ENCODE measurements around the gene TPTE2. TPM values are rescaled to one million over a fixed set of nuclear protein-coding genes. Genes with fewer than 3 reads are reported as not detected.
"Not testable (repeated sequence)": the region's sequence is repeated elsewhere in the genome, so short reads cannot be mapped to it uniquely, and the experiment has no call there.

Gene TPTE2
- total RNA-seq (not detected), polyA plus RNA-seq (not detected)

DNA sequence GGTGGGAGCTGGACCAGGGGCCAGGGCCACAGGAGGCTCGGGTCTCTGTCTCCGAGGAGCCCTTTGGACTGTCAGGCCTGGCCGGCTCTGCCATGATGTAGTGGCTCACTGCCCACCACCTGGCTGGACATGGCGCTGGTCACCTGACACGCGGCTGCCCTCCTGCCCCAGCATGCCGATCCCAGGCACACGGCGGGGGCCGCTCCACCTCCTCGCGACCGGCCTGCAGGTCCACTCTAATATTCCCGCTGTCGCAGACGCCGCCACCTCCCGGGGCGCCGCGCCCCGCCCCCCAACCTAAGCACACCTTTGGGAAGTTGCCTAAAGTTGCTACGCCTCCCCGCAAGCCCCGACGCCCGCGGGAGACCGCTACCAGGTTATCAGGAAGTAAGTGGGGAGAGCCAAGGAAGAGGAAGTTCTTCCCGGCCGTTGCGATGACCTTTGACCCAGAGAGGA is at the start of gene TPTE2:
TSS of gene TPTE2 (minus strand) at position 406 of the 456 bp plus-strand sequence. CDS start 58,298 bp downstream, outside the sequence.
- 78% methylated on average over 32 of the region's 32 CpGs for WGBS
- not testable (repeated sequence) for H3K9me3 ChIP-seq (ENCODE audit: control insufficient read depth in 4 of 4, low read length in 3 of 4); H3K27me3 ChIP-seq (ENCODE audit: control insufficient read depth in 4 of 4, insufficient read depth in 4 of 4, low read length in 3 of 4); H3K36me3 ChIP-seq (ENCODE audit: control insufficient read depth in 4 of 4, insufficient read depth in 3 of 4, low read depth in 1 of 4, low read length in 3 of 4); H3K4me3 ChIP-seq (ENCODE audit: low read depth in 1 of 3, low read length in 3 of 3); H3K4me1 ChIP-seq (ENCODE audit: control insufficient read depth in 4 of 4, insufficient read depth in 4 of 4, low read length in 3 of 4); H3K9ac ChIP-seq (ENCODE audit: low read depth in 1 of 2, low read length in 2 of 2); H3K27ac ChIP-seq (ENCODE audit: low read depth in 1 of 2, low read length in 2 of 2); DNase-seq (ENCODE audit: low spot score)

DNA sequence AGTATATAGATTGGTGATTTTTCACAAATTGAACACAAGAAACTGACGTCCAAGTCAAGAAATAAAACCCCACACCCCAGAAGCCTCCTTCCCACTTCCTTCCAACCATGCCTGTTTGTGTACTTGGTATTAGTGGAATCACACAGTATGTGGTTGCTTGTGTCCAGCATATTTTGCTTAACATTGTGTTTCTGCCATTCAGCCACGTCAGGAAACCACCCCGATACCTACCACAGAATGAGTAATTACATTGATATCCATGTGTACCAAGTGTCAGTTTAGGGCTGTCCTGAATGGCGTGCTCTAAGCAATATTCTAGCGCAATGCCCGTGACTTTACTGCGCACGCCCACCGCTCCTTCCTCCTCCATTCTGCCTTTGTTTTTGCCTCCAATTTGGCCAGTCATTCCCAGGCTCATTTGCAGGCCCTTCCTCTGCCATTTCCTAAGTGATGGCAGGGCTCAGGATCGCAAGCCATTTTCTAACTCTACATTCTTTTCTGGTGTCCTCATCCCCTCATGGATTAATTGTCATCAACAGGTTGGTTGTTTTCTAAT is 46.3 kb upstream of the TPTE2 start:
- H3K9me3 ChIP-seq (ENCODE audit: control insufficient read depth in 4 of 4, low read length in 3 of 4) = peaks cover 0 to 13% (median 0%) of the 10 kb centered on the region in 4 donors
- H3K4me1 ChIP-seq (ENCODE audit: control insufficient read depth in 4 of 4, insufficient read depth in 4 of 4, low read length in 3 of 4) = peaks cover 0 to under 1% (median 0%) of the 10 kb centered on the region in 4 donors
- no peak for DNase-seq (ENCODE audit: low spot score)
- TF ChIP-seq, protein P1, sequence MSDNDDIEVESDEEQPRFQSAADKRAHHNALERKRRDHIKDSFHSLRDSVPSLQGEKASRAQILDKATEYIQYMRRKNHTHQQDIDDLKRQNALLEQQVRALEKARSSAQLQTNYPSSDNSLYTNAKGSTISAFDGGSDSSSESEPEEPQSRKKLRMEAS (IDR thresholded peaks at IDR 0.05) = no peak
- TF ChIP-seq NR2F2 (IDR thresholded peaks at IDR 0.05) (no peak), EGR1 (IDR thresholded peaks at IDR 0.05; ENCODE audit: low read depth in 2 of 2) (no peak), HNF4G (IDR thresholded peaks at IDR 0.05) (no peak), FOXA2 (IDR thresholded peaks at IDR 0.05) (no peak), YY1 (IDR thresholded peaks at IDR 0.05) (no peak), RXRA (IDR thresholded peaks at IDR 0.05) (no peak)
- TF ChIP-seq, protein P2, sequence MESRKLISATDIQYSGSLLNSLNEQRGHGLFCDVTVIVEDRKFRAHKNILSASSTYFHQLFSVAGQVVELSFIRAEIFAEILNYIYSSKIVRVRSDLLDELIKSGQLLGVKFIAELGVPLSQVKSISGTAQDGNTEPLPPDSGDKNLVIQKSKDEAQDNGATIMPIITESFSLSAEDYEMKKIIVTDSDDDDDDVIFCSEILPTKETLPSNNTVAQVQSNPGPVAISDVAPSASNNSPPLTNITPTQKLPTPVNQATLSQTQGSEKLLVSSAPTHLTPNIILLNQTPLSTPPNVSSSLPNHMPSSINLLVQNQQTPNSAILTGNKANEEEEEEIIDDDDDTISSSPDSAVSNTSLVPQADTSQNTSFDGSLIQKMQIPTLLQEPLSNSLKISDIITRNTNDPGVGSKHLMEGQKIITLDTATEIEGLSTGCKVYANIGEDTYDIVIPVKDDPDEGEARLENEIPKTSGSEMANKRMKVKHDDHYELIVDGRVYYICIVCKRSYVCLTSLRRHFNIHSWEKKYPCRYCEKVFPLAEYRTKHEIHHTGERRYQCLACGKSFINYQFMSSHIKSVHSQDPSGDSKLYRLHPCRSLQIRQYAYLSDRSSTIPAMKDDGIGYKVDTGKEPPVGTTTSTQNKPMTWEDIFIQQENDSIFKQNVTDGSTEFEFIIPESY (IDR thresholded peaks at IDR 0.05) = no peak
- TF ChIP-seq, protein P3, sequence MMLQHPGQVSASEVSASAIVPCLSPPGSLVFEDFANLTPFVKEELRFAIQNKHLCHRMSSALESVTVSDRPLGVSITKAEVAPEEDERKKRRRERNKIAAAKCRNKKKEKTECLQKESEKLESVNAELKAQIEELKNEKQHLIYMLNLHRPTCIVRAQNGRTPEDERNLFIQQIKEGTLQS (IDR thresholded peaks at IDR 0.05) = no peak
- WGBS = 96% methylated on average over 10 of the region's 10 CpGs
- peaks cover 0 to 4% (median 0%) of the 10 kb centered on the region in 4 donors for H3K27me3 ChIP-seq (ENCODE audit: control insufficient read depth in 4 of 4, insufficient read depth in 4 of 4, low read length in 3 of 4)
- H3K9ac ChIP-seq (ENCODE audit: low read depth in 1 of 2, low read length in 2 of 2) = no peak overlapping the region
- H3K4me3 ChIP-seq (ENCODE audit: low read depth in 1 of 3, low read length in 3 of 3) = no peak overlapping the region
- no peak overlapping the region for H3K27ac ChIP-seq (ENCODE audit: low read depth in 1 of 2, low read length in 2 of 2)
- H3K36me3 ChIP-seq (ENCODE audit: control insufficient read depth in 4 of 4, insufficient read depth in 3 of 4, low read depth in 1 of 4, low read length in 3 of 4) = no peaks in the 10 kb centered on the region

DNA sequence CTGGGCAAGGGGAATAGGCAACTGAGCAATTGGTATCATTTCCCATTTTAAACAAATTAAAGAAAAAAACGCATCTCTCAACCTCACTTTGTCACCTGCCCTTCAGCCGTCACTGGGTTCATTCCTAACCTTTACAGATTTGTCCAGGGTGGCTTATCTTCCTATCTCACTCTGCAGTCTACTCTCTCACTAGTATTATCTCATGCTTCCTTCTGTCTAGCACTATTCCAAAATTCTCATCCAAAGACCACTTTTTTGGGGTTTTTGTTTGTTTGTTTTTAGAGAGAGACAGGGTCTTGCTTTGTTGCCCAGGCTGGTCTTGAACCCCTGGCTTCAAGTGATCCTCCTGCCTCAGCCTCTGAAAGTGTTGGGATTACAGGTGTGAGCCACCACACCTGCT is 45.4 kb upstream of the TPTE2 start:
- no peak for TF ChIP-seq NR2F2 (IDR thresholded peaks at IDR 0.05)
- TF ChIP-seq HNF4A (conservative IDR thresholded peaks at IDR 0.05) = no peak
- TF ChIP-seq FOXA1 (IDR thresholded peaks at IDR 0.05) = no peak
- TF ChIP-seq GABPA (IDR thresholded peaks at IDR 0.05 in 1 of 2, conservative IDR thresholded peaks at IDR 0.05 in 1 of 2) = no peak
- no peak for TF ChIP-seq SP1 (IDR thresholded peaks at IDR 0.05)
- TF ChIP-seq RAD21 (IDR thresholded peaks at IDR 0.05) = no peak
- TF ChIP-seq JUND (IDR thresholded peaks at IDR 0.05) = no peak
- TF ChIP-seq, protein P1 (IDR thresholded peaks at IDR 0.05) = no peak
- no peak for TF ChIP-seq RXRA (IDR thresholded peaks at IDR 0.05)
- TF ChIP-seq, protein P3 (IDR thresholded peaks at IDR 0.05) = no peak
- no peak for TF ChIP-seq YY1 (IDR thresholded peaks at IDR 0.05)
- TF ChIP-seq, protein P4, sequence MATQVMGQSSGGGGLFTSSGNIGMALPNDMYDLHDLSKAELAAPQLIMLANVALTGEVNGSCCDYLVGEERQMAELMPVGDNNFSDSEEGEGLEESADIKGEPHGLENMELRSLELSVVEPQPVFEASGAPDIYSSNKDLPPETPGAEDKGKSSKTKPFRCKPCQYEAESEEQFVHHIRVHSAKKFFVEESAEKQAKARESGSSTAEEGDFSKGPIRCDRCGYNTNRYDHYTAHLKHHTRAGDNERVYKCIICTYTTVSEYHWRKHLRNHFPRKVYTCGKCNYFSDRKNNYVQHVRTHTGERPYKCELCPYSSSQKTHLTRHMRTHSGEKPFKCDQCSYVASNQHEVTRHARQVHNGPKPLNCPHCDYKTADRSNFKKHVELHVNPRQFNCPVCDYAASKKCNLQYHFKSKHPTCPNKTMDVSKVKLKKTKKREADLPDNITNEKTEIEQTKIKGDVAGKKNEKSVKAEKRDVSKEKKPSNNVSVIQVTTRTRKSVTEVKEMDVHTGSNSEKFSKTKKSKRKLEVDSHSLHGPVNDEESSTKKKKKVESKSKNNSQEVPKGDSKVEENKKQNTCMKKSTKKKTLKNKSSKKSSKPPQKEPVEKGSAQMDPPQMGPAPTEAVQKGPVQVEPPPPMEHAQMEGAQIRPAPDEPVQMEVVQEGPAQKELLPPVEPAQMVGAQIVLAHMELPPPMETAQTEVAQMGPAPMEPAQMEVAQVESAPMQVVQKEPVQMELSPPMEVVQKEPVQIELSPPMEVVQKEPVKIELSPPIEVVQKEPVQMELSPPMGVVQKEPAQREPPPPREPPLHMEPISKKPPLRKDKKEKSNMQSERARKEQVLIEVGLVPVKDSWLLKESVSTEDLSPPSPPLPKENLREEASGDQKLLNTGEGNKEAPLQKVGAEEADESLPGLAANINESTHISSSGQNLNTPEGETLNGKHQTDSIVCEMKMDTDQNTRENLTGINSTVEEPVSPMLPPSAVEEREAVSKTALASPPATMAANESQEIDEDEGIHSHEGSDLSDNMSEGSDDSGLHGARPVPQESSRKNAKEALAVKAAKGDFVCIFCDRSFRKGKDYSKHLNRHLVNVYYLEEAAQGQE (IDR thresholded peaks at IDR 0.05) = no peak
- TF ChIP-seq, protein P2 (IDR thresholded peaks at IDR 0.05) = no peak
- no peak for DNase-seq (ENCODE audit: low spot score)
- no peak overlapping the region for H3K27ac ChIP-seq (ENCODE audit: low read depth in 1 of 2, low read length in 2 of 2)

More for the DNA sequence above, 45.4 kb upstream of the TPTE2 start:
- H3K9ac ChIP-seq (ENCODE audit: low read depth in 1 of 2, low read length in 2 of 2) = no peak overlapping the region
- no peaks in the 10 kb centered on the region for H3K36me3 ChIP-seq (ENCODE audit: control insufficient read depth in 4 of 4, insufficient read depth in 3 of 4, low read depth in 1 of 4, low read length in 3 of 4)
- peaks cover 0 to 9% (median 7%) of the 10 kb centered on the region in 4 donors for H3K4me1 ChIP-seq (ENCODE audit: control insufficient read depth in 4 of 4, insufficient read depth in 4 of 4, low read length in 3 of 4)
- peaks cover 0 to 5% (median under 1%) of the 10 kb centered on the region in 4 donors for H3K27me3 ChIP-seq (ENCODE audit: control insufficient read depth in 4 of 4, insufficient read depth in 4 of 4, low read length in 3 of 4)
- WGBS = 94% methylated on average over 2 of the region's 2 CpGs
- H3K4me3 ChIP-seq (ENCODE audit: low read depth in 1 of 3, low read length in 3 of 3) = no peak overlapping the region
- peaks cover 0 to 13% (median 0%) of the 10 kb centered on the region in 4 donors for H3K9me3 ChIP-seq (ENCODE audit: control insufficient read depth in 4 of 4, low read length in 3 of 4)

All from liver (tissue), 9 donors.